ENCODE data around the gene PSG11.
"Not testable (repeated sequence)": the region's sequence is repeated elsewhere in the genome, so short reads cannot be mapped to it uniquely, and the experiment has no call there.

Gene PSG11

GRCh38 chr19:43026369-43026768 lies at the start of gene PSG11:
Gene PSG11 (minus strand): TSS chr19:43026469. CDS start chr19:43026372, 97 bp downstream.
- DNase-seq, result not testable (repeated sequence)

GRCh38 chr19:43062418-43062817 lies 36.1 kb upstream of the PSG11 start:
- DNase-seq, result not testable (repeated sequence)

GRCh38 chr19:43061326-43061725 lies 35.1 kb upstream of the PSG11 start:
- not testable (repeated sequence) for DNase-seq

GRCh38 chr19:43060254-43060653 lies 34.0 kb upstream of the PSG11 start:
- not testable (repeated sequence) for DNase-seq

- not testable (repeated sequence) for DNase-seq
Measured at GRCh38 chr19:43059482-43059881, 33.2 kb upstream of the PSG11 start.

GRCh38 chr19:43058440-43058839 lies 32.2 kb upstream of the PSG11 start:
- DNase-seq, result not testable (repeated sequence)

- not testable (repeated sequence) for DNase-seq
Measured at GRCh38 chr19:43047966-43048365, 21.7 kb upstream of the PSG11 start.

- DNase-seq, result not testable (repeated sequence)
Measured at GRCh38 chr19:43046578-43046977, 20.3 kb upstream of the PSG11 start.

- not testable (repeated sequence) for DNase-seq
Measured at GRCh38 chr19:43043492-43044180, 17.4 kb upstream of the PSG11 start.

GRCh38 chr19:43031645-43032044 lies 5.4 kb upstream of the PSG11 start:
- not testable (repeated sequence) for DNase-seq

GRCh38 chr19:43028866-43029265 lies 2.6 kb upstream of the PSG11 start:
- no peak for DNase-seq

GRCh38 chr19:43027985-43028384 lies 1.7 kb upstream of the PSG11 start:
- not testable (repeated sequence) for DNase-seq

GRCh38 chr19:43027061-43027460 lies 792 bp upstream of the PSG11 start:
- not testable (repeated sequence) for DNase-seq

- not testable (repeated sequence) for DNase-seq
Measured at GRCh38 chr19:43022098-43022497, 4.2 kb downstream of the PSG11 start.

- not testable (repeated sequence) for DNase-seq
Measured at GRCh38 chr19:43021629-43022028, 4.6 kb downstream of the PSG11 start.

GRCh38 chr19:43019588-43019987 lies 6.7 kb downstream of the PSG11 start:
- DNase-seq, result not testable (repeated sequence)

- DNase-seq, result not testable (repeated sequence)
Measured at GRCh38 chr19:43005841-43006240, 20.4 kb downstream of the PSG11 start.

- DNase-seq, result not testable (repeated sequence)
Measured at GRCh38 chr19:43004846-43005245, 21.4 kb downstream of the PSG11 start.

GRCh38 chr19:43003634-43004033 lies 22.6 kb downstream of the PSG11 start:
- DNase-seq, result not testable (repeated sequence)

- DNase-seq, result not testable (repeated sequence)
Measured at GRCh38 chr19:43002948-43003347, 23.3 kb downstream of the PSG11 start.

- not testable (repeated sequence) for DNase-seq
Measured at GRCh38 chr19:42996161-42996560, 30.1 kb downstream of the PSG11 start.

- not testable (repeated sequence) for DNase-seq
Measured at GRCh38 chr19:42992029-42992604, 34.2 kb downstream of the PSG11 start.

- DNase-seq, result no peak
Measured at GRCh38 chr19:42989851-42990250, 36.4 kb downstream of the PSG11 start.

GRCh38 chr19:42989186-42989585 lies 37.1 kb downstream of the PSG11 start:
- not testable (repeated sequence) for DNase-seq

Measured in activated T-cell treated with anti-CD3 and anti-CD28 coated beads, Interleukin-2, amount 50 U/mL, for 48 hours (primary cell).